ENCODE results near the gene TCF4.

GRCh38 chr18:55252901-55253300 is 335.1 kb downstream of the TCF4 start:
- TF ChIP-seq POLR2AphosphoS5 (IDR thresholded peaks at IDR 0.05): no peak
- TF ChIP-seq EP300 (IDR thresholded peaks at IDR 0.05): no peak

Measured in stomach (tissue), 4 donors.